DND-41 (cell line): Measurements from ENCODE around the gene DIAPH3.

ENCODE experiments used
- ATAC-seq: fragments of 200-7000 bp; cut with Tn5 transposase; 3 replicates; pipeline ENCODE4 v1.9.1; 2021; ENCODE audit warnings: low read depth; ENCODE audit not compliant: insufficient read depth
- DNase-seq: peaks from one replicate; pipeline ENCODE4 v3.0.0-alpha.2; 2020
- H2AFZ ChIP-seq: 2 replicates; pipeline ENCODE4 v1.6.0; 2012; ENCODE audit warnings: low read depth, low read length
- H3K27ac ChIP-seq: 2 replicates; pipeline ENCODE4 v1.5.1; 2012; ENCODE audit warnings: low read length, inconsistent platforms
- H3K27me3 ChIP-seq: fragments of 200-600 bp; sonication (generic); 2 replicates; pipeline ENCODE4 v1.6.0; 2012; ENCODE audit warnings: low read length, mild to moderate bottlenecking, inconsistent platforms; ENCODE audit not compliant: insufficient read depth, poor library complexity
- H3K36me3 ChIP-seq: 2 replicates; pipeline ENCODE4 v1.5.1; 2012; ENCODE audit warnings: low read length, inconsistent platforms; ENCODE audit not compliant: insufficient read depth
- H3K4me1 ChIP-seq: 2 replicates; pipeline ENCODE4 v1.5.1; 2012; ENCODE audit warnings: mild to moderate bottlenecking, low read length; ENCODE audit not compliant: insufficient read depth
- H3K4me2 ChIP-seq: 2 replicates; pipeline ENCODE4 v1.6.0; 2012; ENCODE audit warnings: mild to moderate bottlenecking, moderate library complexity, low read length, inconsistent platforms; ENCODE audit not compliant: insufficient read depth
- H3K4me3 ChIP-seq, 2 experiments: fragments of 200-600 bp in 1 of 2; shearing (Covaris generic) in 1 of 2; 2 replicates each; pipeline ENCODE4 v1.5.1; 2012 to 2016; ENCODE audit warnings: inconsistent platforms in 2 of 2, low read length in 2 of 2, mild to moderate bottlenecking in 2 of 2, low read depth in 1 of 2, moderate library complexity in 1 of 2
- H3K79me2 ChIP-seq: 2 replicates; pipeline ENCODE4 v1.6.0; 2012; ENCODE audit warnings: low read length, inconsistent platforms; ENCODE audit not compliant: insufficient read depth
- H3K9ac ChIP-seq: 2 replicates; pipeline ENCODE4 v1.6.0; 2012; ENCODE audit warnings: low read depth, mild to moderate bottlenecking, inconsistent platforms, low read length, moderate library complexity
- H3K9me3 ChIP-seq: 2 replicates; pipeline ENCODE4 v1.5.1; 2012; ENCODE audit warnings: low read length, moderate library complexity, mild to moderate bottlenecking, inconsistent platforms; ENCODE audit not compliant: insufficient read depth, severe bottlenecking
- H4K20me1 ChIP-seq: 2 replicates; pipeline ENCODE4 v1.6.0; 2012; ENCODE audit warnings: low read length; ENCODE audit not compliant: insufficient read depth
- CTCF ChIP-seq: IDR thresholded peaks from 2 replicates; pipeline ENCODE4 v1.5.1; 2012; ENCODE audit warnings: borderline replicate concordance, low read length, moderate library complexity, mild to moderate bottlenecking; ENCODE audit not compliant: poor library complexity, severe bottlenecking; ENCODE audit errors: extremely low read depth
- EZH2 ChIP-seq: IDR thresholded peaks from 3 replicates; pipeline ENCODE4 v1.6.1; 2012; ENCODE audit warnings: borderline replicate concordance, low read depth, mild to moderate bottlenecking, moderate library complexity, low read length, inconsistent platforms; ENCODE audit not compliant: severe bottlenecking

Gene DIAPH3

GRCh38 chr13:59957438-59957837, 206.3 kb downstream of the DIAPH3 start:
- Histone ChIP-seq H3K27ac (no peak overlapping the region), H3K79me2 (no peaks in the 10 kb centered on the region), H3K27me3 (no peaks in the 10 kb centered on the region), H3K36me3 (peaks cover 25% of the 10 kb centered on the region; the same call in 1 of the 2 replicates), H3K4me3 (no peak overlapping the region), H3K9ac (no peak overlapping the region), H3K4me1 (no peaks in the 10 kb centered on the region), H2AFZ (no peak overlapping the region), H3K9me3 (no peaks in the 10 kb centered on the region), H3K4me2 (no peak overlapping the region), H4K20me1 (no peaks in the 10 kb centered on the region)
- ATAC-seq (no peak), DNase-seq (no peak)
- TF ChIP-seq EZH2: no peak
- TF ChIP-seq CTCF: no peak

GRCh38 chr13:59954601-59955000, 209.1 kb downstream of the DIAPH3 start:
- H3K9ac ChIP-seq: no peak overlapping the region
- DNase-seq (no peak), ATAC-seq (no peak)
- no peaks in the 10 kb centered on the region for H4K20me1 ChIP-seq
- no peaks in the 10 kb centered on the region for H3K4me1 ChIP-seq
- no peak overlapping the region for H3K4me2 ChIP-seq
- H3K36me3 ChIP-seq: peaks cover 21% of the 10 kb centered on the region; the same call in 1 of the 2 replicates
- H3K27me3 ChIP-seq: no peaks in the 10 kb centered on the region
- no peak overlapping the region for H3K4me3 ChIP-seq
- no peak overlapping the region for H3K27ac ChIP-seq
- no peak for TF ChIP-seq CTCF
- TF ChIP-seq EZH2: no peak
- no peaks in the 10 kb centered on the region for H3K9me3 ChIP-seq
- H2AFZ ChIP-seq: no peak overlapping the region
- H3K79me2 ChIP-seq: no peaks in the 10 kb centered on the region

GRCh38 chr13:59951011-59951410, 212.7 kb downstream of the DIAPH3 start:
- no peak overlapping the region for H3K4me2 ChIP-seq
- no peak overlapping the region for H2AFZ ChIP-seq
- no peaks in the 10 kb centered on the region for H3K4me1 ChIP-seq
- no peaks in the 10 kb centered on the region for H3K27me3 ChIP-seq
- no peak for DNase-seq
- no peak for TF ChIP-seq CTCF
- no peak for TF ChIP-seq EZH2
- H3K9me3 ChIP-seq: no peaks in the 10 kb centered on the region
- ATAC-seq: no peak
- H3K36me3 ChIP-seq: 0 out of 2 replicates have a peak, but pooled peaks cover 6% of the 10 kb centered on the region
- H3K4me3 ChIP-seq: no peak overlapping the region
- H3K9ac ChIP-seq: no peak overlapping the region
- no peaks in the 10 kb centered on the region for H3K79me2 ChIP-seq
- H3K27ac ChIP-seq: no peak overlapping the region
- H4K20me1 ChIP-seq: no peaks in the 10 kb centered on the region

- Histone ChIP-seq H3K4me3 (no peak overlapping the region), H3K4me2 (no peak overlapping the region), H3K4me1 (no peaks in the 10 kb centered on the region), H4K20me1 (no peaks in the 10 kb centered on the region), H2AFZ (no peak overlapping the region), H3K9ac (no peak overlapping the region), H3K36me3 (0 out of 2 replicates have a peak, but pooled peaks cover 6% of the 10 kb centered on the region), H3K27ac (no peak overlapping the region), H3K79me2 (no peaks in the 10 kb centered on the region), H3K9me3 (no peaks in the 10 kb centered on the region), H3K27me3 (no peaks in the 10 kb centered on the region)
- DNase-seq (no peak), ATAC-seq (no peak)
- TF ChIP-seq EZH2 (no peak), CTCF (no peak)
Measured at GRCh38 chr13:59950266-59950665, 213.5 kb downstream of the DIAPH3 start.
